ENCODE results near the gene MED16.
"Not testable (repeated sequence)": the region's sequence is repeated elsewhere in the genome, so short reads cannot be mapped to it uniquely, and the experiment has no call there.

Gene MED16

DNA sequence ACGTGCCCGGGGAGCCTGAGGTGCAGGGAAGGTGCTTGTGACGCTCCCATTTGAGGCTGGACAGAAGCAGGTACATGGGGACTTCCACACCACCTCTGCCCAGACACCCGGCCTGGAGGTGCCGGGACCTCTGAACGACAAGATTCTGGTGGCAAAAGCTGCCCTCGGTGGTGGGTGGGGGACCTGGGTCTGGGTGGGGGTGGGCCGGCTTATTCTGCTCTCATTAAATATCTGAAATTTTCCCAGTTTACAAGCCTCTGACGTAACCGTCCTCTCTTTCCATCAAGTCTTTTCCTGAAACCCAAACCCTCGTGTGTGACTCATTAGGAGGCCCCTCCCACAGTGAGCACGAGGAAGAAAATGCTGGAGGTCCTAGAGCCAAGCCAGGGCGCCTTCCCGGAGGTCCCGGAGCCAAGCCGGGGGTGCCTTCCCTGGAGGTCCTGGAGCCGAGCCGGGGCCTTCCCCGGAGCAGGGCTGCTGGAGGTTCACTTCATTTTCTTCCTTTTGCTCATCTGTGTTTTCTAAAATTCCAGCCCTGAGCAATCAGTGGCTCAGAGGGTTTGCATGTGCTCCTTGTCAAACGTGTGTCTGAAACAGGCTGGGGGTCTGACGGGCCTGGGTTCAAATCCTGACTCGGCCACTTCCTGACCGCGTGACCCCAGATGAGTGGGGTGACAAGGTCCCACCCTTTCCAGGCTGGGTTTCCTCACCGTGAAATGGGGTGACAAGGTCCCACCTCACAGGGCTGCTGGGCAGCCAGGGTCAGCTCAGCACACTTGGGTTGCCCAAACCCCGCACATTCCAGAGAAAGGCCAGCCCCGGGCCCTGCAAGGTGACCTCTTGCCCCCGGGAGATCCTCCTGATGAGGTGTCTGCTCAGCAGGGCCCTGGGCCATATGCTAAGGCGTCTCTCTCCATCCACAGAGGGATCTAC, 23.5 kb downstream of the MED16 start:
- DNase-seq: no peak

DNA sequence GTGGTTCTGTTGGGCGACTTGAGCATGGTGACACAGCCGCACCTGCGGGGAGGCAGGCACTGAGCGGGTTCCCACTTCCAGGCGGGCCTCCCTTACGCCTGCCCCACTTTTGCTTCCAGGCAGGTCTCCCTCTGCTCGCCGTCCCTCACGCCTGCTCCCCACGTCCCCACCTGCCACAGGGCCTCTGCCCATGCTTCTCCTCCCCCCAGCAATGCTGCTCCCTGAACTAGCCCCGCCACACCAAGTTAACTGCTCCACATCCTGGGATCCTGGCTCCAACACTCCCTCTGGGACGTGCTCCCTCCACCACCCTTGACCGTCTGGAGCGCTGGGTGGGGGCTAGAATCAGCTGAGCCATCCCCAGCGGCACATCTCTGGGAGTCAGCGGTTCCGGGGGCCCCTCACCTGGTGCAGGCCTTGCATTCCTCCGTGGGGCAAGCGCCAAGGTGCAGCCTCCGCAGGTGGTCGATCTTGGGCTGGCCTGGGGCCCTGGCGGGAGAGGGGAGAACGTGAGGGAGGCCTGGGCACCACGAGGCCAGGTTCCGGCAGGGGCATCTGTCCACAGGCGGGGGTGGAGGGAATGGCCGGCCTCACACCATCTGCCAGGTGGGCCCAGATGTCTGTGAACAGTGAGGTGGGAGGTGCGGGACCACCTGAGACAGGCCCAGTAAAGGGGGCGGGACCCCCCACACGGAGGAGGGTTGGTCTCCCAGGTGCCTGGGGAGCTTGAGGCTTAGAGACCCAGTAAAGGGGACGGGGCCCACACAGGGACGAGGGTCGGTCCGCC, 24.3 kb downstream of the MED16 start:
- no peak for DNase-seq

DNA sequence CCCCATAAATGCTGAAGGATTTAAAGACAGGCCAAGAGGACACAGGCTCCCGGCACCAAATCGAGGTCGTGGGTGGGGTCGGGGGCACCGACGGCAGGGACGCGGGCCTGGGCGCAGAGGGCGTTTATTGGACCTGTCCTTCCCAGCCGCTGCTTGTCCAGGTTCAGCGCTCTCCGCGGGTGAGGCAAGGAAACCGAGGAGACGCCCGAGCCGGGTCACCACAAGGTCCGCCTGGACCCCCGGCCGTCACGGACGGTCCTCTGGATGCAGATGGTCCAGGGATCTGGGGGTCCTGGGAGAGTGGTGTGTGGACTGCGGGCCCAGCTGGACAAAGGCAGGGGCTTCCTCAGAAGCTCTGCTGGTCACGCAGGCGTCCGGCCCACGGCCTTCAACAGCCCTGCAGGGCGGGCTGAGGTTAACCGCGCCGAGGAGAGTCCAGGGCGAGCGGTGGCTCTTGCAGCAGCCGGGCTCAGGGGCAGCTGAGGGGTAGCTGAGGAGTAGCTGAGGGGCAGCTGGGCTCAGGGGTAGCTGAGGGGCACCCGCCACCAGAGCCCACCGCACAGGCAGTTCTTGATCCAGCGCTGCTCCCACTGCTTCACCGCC, 25.0 kb downstream of the MED16 start:
- DNase-seq: no peak

DNA sequence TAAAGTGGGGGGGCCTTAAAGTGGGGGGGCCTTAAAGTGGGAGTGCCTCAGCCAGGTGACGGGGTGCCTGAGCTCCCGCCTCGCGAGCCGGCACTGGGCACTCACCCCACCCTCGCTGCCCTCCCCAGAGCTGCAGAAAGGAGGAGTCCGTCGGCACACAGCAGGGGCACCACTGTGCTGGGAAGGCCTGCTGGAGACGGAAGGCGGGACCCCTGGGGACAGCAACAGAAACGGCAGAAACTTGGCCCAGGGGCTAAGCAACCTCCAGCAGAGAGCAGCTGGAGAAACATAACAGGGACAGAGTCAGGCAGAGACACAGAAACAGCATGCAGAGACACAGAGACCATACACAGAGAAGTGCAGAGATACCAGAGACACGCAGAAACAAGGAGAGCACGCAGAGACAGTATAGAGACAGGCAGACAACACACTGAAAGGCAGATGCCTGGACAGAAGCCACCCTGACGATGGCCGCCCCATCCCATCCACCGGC, 25.6 kb downstream of the MED16 start:
- DNase-seq: no peak

DNA sequence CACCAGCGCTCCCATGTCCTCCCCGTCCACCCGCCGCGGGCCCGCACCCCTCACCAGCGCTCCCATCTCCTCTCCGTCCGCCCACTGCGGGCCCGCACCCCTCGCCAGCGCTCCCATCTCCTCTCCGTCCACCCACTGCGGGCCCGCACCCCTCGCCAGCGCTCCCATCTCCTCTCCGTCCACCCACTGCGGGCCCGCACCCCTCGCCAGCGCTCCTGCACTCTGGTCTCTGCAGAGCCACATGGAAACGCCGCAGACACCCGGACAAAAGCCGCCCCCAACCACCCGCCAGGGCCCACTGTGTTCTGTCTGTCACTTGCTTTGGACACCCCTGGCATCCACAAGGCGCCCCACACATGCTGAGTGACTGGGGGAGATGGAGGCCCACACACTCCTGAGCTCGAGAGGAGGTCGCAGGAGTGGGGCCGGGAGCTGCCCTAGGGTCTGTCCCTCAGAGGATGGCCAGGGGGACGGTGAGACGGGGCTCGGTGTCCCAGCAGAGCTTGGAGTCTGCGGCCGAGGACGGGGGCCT, 26.2 kb downstream of the MED16 start:
- no peak for DNase-seq

DNA sequence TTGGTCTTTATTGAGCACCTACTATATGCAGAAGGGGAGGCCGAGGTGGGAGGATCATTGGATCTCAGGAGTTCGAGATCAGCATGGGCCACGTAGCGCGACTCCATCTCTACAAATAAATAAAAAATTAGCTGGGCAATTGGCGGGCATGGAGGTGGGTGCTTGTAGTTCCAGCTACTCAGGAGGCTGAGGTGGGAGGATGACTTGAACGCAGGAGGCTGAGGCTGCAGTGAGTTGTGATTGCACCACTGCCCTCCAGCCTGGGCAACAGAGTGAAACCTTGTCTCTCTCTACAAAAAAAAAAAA, 29.7 kb downstream of the MED16 start:
- no peak for DNase-seq

DNA sequence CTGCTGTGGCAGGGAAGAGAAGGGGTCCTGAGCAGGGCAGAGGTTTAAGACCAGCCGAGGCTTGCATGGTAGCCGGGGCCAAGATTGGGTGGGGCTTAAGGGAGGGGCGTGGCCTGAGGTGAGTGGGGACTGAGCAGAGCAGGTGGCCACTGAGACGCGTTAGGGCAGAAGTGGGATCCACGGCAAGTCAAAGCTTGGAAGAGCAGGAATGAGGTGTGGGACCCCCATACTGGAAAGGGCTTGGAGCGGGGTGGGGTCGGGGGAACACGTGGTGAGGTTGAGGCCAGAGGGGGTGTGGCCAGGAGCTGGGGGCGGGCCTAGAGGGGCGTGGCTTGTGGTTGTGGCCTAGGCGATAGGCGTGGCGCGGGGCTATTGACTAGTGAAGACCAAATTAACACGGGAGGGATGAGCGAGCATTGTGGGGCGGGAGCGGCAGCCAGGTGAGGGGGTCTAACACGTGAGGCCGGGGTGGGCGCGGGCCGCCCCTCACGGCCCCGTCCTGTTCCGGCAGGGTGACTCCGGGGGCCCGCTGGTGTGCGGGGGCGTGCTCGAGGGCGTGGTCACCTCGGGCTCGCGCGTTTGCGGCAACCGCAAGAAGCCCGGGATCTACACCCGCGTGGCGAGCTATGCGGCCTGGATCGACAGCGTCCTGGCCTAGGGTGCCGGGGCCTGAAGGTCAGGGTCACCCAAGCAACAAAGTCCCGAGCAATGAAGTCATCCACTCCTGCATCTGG, 30.2 kb downstream of the MED16 start:
- peak; percentile 81 for DNase-seq

DNA sequence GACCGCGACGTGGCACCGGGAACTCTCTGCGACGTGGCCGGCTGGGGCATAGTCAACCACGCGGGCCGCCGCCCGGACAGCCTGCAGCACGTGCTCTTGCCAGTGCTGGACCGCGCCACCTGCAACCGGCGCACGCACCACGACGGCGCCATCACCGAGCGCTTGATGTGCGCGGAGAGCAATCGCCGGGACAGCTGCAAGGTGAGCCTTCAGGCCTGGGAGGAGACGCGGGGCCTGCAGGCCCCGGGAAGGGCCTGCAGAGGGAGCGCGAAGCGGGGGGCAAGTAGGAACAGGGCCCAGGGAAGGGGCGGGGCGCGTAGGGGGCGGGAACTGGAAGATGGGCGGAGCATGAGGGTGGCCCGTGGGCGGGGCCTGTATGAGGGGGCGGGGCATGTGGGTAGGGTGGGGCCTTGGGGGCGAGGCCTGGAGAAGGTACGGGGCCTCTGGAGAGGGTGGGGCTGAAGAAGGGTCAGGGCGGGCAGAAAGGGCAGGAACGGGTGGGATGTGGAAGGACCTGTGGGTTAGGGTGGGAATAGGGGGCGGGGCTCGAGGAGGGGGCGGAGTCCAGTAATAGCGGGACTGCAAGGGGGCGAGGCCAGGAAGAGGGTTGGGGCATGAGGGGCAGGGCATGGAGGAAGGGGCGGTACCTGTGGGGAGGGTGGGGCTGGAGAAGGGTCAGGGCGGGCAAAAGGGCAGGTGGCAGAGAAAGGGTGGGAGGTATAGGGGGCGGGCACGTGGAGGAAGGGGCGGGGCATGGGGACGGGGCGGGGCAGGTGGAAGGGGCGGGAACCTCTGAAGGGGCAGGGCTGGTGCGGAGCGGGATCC, 31.0 kb downstream of the MED16 start:
- peak; percentile 61 for DNase-seq

DNA sequence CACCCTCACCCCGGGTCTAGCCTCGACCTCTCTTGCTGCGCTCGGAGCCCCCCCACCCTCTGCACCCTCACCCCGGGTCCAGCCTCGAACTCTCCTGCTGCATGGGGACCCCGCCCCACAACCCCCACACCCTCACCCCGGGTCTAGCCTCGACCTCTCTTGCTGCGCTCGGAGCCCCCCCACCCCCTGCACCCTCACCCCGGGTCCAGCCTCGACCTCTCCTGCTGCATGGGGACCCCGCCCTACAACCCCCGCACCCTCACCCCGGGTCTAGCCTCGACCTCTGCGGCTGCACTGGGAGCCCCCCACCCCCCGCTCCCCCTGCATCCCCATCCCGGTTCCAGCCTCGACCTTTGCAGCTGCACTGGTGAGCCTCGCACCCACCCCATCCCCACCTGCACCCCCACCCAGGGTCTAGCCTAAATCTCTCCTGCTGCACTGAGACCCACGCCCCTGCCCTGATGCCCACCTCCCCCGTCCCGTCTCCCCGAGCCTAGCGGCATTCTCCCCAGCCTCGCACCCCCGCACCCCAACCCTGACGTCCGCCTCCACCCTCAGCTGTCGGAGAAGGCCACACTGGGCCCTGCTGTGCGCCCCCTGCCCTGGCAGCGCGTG, 31.7 kb downstream of the MED16 start:
- no peak for DNase-seq

DNA sequence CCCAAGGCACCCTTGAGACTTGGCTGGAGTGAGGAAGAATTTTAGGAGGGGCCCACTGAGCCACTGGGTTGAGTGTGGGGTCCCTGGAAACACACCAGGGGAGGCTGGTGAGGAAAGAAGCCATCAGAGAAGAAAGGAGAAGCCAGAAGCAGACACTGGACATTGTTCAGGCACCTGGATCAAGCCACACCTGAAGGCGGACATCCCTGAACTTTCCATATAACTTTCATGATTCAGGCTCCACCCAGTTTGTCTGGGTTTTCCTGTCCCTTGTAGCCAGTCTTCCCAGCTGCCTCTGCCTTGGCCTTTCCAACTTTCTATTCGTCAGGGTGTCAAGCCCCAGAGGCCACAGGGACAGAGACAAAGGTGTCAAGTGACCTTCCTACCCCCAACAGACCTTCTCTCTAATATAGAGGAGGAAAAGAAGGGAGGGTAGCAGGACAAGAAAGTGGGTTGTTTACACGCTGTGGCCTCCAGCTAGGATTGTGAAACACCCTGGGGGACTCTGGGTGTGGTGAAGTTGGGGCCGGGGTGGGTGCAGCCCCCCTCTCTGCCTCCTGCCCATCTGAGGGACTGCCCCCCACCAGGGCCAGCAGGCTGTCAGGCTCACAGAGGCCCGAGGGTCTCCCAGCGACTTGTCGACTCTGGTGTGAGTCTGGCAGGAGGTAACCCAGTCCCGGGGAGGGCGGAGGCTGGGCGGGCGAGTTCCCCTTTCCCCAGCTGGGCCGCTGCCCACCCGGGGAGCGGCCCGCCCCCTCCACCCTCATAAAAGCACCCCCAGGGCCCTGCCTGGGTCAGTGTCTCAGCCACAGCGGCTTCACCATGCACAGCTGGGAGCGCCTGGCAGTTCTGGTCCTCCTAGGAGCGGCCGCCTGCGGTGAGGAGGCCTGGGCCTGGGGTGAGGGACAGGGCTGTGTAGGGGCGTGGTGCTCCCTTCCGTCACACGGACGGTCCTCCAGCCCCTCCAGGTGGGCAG, 33.8 kb downstream of the MED16 start, which contains the start of gene CFD:
CFD (plus strand) TSS at position 797 of the 976 bp plus-strand sequence; CDS start at position 823, 26 bp downstream.
- DNase-seq: no peak

DNA sequence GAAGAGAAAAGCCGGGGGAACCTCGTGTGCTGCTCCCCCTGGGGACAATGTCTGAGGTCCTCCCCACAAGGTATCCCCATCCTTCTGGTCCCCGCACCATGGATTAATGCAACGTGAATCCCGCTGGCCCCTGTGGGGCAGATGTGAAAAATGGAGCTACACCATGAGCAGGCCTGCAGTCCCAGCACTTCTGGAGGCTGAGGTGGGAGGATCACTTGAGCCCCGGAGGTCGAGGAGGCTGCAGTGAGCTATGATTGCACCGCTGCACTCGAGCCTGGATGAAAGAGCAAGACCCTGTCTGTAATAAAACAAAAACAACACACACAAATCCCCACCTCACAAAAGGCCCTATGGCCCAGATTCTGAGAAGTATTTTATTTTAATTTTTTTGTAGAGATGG, 34.7 kb downstream of the MED16 start:
- no peak for DNase-seq

DNA sequence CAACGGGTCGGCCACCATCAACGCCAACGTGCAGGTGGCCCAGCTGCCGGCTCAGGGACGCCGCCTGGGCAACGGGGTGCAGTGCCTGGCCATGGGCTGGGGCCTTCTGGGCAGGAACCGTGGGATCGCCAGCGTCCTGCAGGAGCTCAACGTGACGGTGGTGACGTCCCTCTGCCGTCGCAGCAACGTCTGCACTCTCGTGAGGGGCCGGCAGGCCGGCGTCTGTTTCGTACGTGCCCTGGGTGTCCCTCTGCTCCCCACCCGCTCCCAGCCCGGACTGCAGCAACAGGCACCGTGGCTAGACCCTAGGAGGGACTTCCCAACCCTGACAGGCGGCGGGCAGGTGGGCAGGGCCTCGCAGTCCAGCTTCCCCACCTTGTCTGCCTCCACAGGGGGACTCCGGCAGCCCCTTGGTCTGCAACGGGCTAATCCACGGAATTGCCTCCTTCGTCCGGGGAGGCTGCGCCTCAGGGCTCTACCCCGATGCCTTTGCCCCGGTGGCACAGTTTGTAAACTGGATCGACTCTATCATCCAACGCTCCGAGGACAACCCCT, 37.3 kb downstream of the MED16 start:
- no peak for DNase-seq

DNA sequence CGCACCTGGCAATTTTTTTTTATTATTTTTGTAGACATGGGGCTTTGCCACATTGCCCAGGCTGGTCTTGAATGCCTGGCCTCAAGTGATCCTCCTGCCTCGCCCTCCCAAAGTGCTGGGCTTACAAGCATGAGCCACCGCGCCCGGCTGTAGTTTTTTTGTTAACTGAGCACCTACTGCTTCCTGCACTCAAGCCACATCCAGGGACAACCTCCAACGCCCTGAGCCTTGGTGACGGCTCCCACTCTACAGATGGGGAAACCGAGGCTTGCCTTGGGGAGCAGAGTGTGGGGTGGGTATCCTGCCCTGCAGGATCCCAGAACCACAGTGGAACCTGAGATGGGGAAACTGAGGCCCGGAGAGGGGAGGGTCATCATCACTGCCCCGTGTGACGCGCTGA, 37.8 kb downstream of the MED16 start:
- no peak for DNase-seq

DNA sequence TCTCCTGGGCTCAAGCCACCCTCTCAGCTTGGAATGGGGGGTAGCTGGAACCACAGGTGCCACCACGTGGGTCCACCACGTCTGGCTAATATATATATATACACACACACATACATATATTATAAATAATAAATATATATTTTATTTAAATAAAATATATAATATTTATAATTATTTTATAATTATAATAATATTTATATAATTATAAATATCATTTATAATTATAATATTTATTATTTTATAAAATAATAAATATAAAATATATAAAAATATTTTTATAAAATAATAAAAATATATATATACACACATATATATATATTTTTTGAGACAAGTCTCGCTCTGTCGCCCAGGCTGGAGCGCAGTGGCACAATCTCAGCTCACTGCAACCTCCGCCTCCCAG, 38.4 kb downstream of the MED16 start:
- no peak for DNase-seq

DNA sequence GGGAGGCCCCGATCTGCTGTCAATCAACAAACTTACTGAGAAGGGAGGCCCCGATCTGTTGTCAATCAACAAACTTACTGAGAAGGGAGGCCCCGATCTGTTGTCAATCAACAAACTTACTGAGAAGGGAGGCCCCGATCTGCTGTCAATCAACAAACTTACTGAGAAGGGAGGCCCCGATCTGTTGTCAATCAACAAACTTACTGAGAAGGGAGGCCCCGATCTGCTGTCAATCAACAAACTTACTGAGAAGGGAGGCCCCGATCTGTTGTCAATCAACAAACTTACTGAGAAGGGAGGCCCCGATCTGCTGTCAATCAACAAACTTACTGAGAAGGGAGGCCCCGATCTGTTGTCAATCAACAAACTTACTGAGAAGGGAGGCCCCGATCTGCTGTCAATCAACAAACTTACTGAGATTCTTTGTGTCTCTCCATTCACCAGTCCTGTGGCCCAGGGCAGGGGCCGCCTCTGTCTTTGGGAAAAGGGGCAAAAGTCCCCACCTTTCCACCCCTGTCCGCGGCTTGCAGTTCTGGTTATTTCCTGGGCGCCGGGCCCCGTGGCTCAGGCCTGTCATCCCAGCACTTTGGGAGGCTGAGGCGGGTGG, 39.3 kb downstream of the MED16 start:
- DNase-seq: not testable (repeated sequence)

DNA sequence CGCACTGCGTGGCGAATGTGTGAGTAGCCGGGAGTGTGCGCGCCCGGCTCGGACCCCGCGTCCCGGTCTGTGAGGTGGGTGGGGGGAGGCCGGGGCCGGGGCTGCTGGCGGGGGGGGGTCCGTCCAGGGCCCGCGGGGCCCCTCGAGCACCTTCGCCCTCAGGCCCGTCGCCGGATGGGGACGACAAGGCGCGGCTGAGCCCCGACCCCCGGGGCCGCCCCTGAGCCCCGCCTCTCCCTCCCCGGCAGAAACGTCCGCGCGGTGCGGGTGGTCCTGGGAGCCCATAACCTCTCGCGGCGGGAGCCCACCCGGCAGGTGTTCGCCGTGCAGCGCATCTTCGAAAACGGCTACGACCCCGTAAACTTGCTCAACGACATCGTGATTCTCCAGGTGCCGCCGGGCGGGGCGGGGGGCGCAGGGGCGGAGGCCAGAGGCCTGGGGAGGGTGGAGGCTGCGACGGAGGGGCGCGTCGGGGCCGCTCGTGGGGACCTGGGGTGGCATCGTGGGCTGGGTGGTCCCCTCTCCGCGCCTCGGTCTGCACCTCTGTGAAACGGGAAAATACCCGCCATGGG, 39.9 kb downstream of the MED16 start:
- DNase-seq: no peak

DNA sequence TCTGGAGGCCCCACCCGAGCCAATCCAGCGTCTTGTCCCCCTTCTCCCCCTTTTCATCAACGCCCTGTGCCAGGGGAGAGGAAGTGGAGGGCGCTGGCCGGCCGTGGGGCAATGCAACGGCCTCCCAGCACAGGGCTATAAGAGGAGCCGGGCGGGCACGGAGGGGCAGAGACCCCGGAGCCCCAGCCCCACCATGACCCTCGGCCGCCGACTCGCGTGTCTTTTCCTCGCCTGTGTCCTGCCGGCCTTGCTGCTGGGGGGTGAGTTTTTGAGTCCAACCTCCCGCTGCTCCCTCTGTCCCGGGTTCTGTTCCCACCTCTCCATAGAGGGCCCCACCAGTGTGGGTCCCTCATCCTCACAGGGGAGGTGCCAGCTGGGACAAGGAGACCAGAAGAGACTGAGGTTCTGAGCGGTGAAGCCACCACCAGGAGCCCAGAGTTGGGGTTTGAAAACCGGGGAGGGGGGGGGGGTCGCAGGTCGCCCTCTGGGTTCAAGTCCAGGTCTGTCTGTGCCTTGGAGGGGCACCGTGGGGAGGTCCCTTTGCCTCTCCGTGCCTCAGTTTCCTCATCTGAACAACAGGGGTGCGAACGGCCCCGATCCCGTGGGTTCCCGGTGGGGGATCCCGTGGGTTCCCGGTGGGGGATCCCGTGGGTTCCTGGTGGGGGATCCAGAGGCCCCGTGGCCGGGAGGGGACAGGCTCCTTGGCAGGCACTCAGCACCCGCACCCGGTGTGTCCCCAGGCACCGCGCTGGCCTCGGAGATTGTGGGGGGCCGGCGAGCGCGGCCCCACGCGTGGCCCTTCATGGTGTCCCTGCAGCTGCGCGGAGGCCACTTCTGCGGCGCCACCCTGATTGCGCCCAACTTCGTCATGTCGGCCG, 40.6 kb downstream of the MED16 start, which contains the start of gene ELANE:
ELANE (plus strand) TSS at position 168 of the 878 bp plus-strand sequence; CDS start at position 194, 26 bp downstream.
- no peak for DNase-seq

DNA sequence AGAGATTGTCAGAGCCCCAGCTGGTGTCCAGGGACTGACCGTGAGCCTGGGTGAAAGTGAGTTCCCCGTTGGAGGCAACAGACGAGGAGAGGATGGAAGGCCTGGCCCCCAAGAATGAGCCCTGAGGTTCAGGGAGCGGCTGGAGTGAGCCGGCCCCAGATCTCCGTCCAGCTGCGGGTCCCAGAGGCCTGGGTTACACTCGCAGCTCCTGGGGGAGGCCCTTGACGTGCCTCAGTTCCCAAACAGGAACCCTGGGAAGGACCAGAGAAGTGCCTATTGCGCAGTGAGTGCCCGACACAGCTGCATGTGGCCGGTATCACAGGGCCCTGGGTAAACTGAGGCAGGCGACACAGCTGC, 42.0 kb downstream of the MED16 start:
- DNase-seq: no peak

Data from activated naive CD4-positive, alpha-beta T cell treated with Interleukin-2 at 50 U/mL for 16 hours (primary cell).